ENCODE measurements around the gene FLT3LG.

FLT3LG gene

GRCh38 chr19:49513746-49514118 is 39.7 kb downstream of the FLT3LG start:
- Histone ChIP-seq H3K27ac (ENCODE audit: low read depth, low read length) (no peak overlapping the region), H3K4me2 (ENCODE audit: low read length) (peak overlapping the region; percentile 94), H3K9me3 (ENCODE audit: insufficient read depth, low read depth, low read length) (no peaks in the 10 kb centered on the region), H3K27me3 (ENCODE audit: insufficient read depth, low read length) (no peaks in the 10 kb centered on the region), H2BK12ac (ENCODE audit: low read length) (no peak overlapping the region), H3K23ac (ENCODE audit: low read length) (no peak overlapping the region), H2AK5ac (ENCODE audit: low read length) (no peak overlapping the region), H2BK120ac (ENCODE audit: insufficient read depth, low read length, poor library complexity) (no peak overlapping the region), H2BK5ac (ENCODE audit: low read depth, low read length, poor library complexity) (no peak overlapping the region), H3K14ac (ENCODE audit: low read length) (no peak overlapping the region), H4K12ac (ENCODE audit: low read depth, low read length) (no peak overlapping the region), H3K36me3 (ENCODE audit: control insufficient read depth in 1 of 2, insufficient read depth in 2 of 2, low read length in 2 of 2) (peaks cover 0 to 3% of the 10 kb centered on the region in 2 experiments), H3K79me2 (ENCODE audit: control insufficient read depth, insufficient read depth, low read length, poor library complexity) (no peaks in the 10 kb centered on the region), H3K79me1 (ENCODE audit: low read length) (peaks cover 7% of the 10 kb centered on the region), H3K18ac (ENCODE audit: low read length) (no peak overlapping the region), H4K91ac (ENCODE audit: low read depth, low read length) (no peak overlapping the region), H3K9ac (ENCODE audit: low read length) (no peak overlapping the region), H3K4me3 (ENCODE audit: low read depth, low read length) (no peak overlapping the region), H4K8ac (ENCODE audit: low read depth, low read length) (no peak overlapping the region), H2AFZ (ENCODE audit: insufficient read depth, low read length, poor library complexity) (no peak overlapping the region), H3K4ac (ENCODE audit: low read depth, low read length) (no peak overlapping the region), H3K4me1 (ENCODE audit: control insufficient read depth in 1 of 2, insufficient read depth in 2 of 2, low read length in 2 of 2) (peaks cover 8 to 10% of the 10 kb centered on the region in 2 experiments)
- WGBS (ENCODE audit: extremely low coverage, insufficient coverage, insufficient read length), result no CpG with 5 or more reads among the region's 12 CpGs
- peak; percentile 84 to 89 for DNase-seq

GRCh38 chr19:49514151-49514550 is 40.1 kb downstream of the FLT3LG start:
- H3K4ac ChIP-seq (ENCODE audit: low read depth, low read length), result no peak overlapping the region
- WGBS (ENCODE audit: extremely low coverage, insufficient coverage, insufficient read length), result no CpG with 5 or more reads among the region's 21 CpGs

DNA sequence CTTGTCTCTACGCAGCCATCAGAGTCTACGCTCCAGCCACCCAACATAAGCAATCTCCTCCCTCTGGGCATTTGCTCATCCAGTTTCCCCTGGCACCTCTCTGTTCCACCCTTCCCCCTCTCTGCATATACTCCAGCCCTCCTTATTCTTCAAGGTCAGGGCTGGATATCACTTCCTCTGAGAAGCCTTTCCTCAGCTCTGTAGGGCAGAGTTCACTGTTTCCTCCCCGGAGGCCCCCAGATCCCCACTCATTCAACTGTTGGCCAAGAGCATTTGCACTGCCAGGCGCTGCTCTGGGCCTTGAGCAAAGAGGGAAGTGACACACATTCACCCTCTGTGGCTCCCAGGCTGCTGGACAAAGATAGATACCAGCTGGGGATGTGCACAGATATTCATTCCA is 41.8 kb downstream of the FLT3LG start:
- DNase-seq, result peak; percentile 32 to 40
- H2BK5ac ChIP-seq (ENCODE audit: low read depth, low read length, poor library complexity), result no peak overlapping the region
- H2BK120ac ChIP-seq (ENCODE audit: insufficient read depth, low read length, poor library complexity), result no peak overlapping the region
- peaks cover 7% of the 10 kb centered on the region for H3K79me1 ChIP-seq (ENCODE audit: low read length)
- H3K23ac ChIP-seq (ENCODE audit: low read length), result no peak overlapping the region
- WGBS (ENCODE audit: extremely low coverage, insufficient coverage, insufficient read length), result no CpG with 5 or more reads among the region's 4 CpGs
- H3K27ac ChIP-seq (ENCODE audit: low read depth, low read length), result no peak overlapping the region
- H2AFZ ChIP-seq (ENCODE audit: insufficient read depth, low read length, poor library complexity), result no peak overlapping the region
- H3K18ac ChIP-seq (ENCODE audit: low read length), result no peak overlapping the region
- no peaks in the 10 kb centered on the region for H3K27me3 ChIP-seq (ENCODE audit: insufficient read depth, low read length)
- H4K8ac ChIP-seq (ENCODE audit: low read depth, low read length), result no peak overlapping the region
- H3K4me1 ChIP-seq (ENCODE audit: control insufficient read depth in 1 of 2, insufficient read depth in 2 of 2, low read length in 2 of 2), result peaks cover 8 to 10% of the 10 kb centered on the region in 2 experiments
- H3K4ac ChIP-seq (ENCODE audit: low read depth, low read length), result no peak overlapping the region
- H3K4me3 ChIP-seq (ENCODE audit: low read depth, low read length), result no peak overlapping the region
- no peak overlapping the region for H2AK5ac ChIP-seq (ENCODE audit: low read length)
- H3K9me3 ChIP-seq (ENCODE audit: insufficient read depth, low read depth, low read length), result no peaks in the 10 kb centered on the region
- H3K36me3 ChIP-seq (ENCODE audit: control insufficient read depth in 1 of 2, insufficient read depth in 2 of 2, low read length in 2 of 2), result peaks cover 0 to 3% of the 10 kb centered on the region in 2 experiments
- no peak overlapping the region for H3K4me2 ChIP-seq (ENCODE audit: low read length)
- no peak overlapping the region for H3K14ac ChIP-seq (ENCODE audit: low read length)
- no peak overlapping the region for H4K91ac ChIP-seq (ENCODE audit: low read depth, low read length)
- H3K9ac ChIP-seq (ENCODE audit: low read length), result no peak overlapping the region
- H3K79me2 ChIP-seq (ENCODE audit: control insufficient read depth, insufficient read depth, low read length, poor library complexity), result no peaks in the 10 kb centered on the region
- no peak overlapping the region for H4K12ac ChIP-seq (ENCODE audit: low read depth, low read length)
- H2BK12ac ChIP-seq (ENCODE audit: low read length), result no peak overlapping the region

More at GRCh38 chr19:49514151-49514550, 40.1 kb downstream of the FLT3LG start:
- peak overlapping the region; percentile 33 for H3K18ac ChIP-seq (ENCODE audit: low read length)
- no peak overlapping the region for H3K4me2 ChIP-seq (ENCODE audit: low read length)
- no peak overlapping the region for H4K91ac ChIP-seq (ENCODE audit: low read depth, low read length)
- no peak overlapping the region for H3K23ac ChIP-seq (ENCODE audit: low read length)
- H3K4me1 ChIP-seq (ENCODE audit: control insufficient read depth in 1 of 2, insufficient read depth in 2 of 2, low read length in 2 of 2), result peaks cover 8 to 10% of the 10 kb centered on the region in 2 experiments
- H3K79me1 ChIP-seq (ENCODE audit: low read length), result peaks cover 7% of the 10 kb centered on the region
- no peak overlapping the region for H2BK120ac ChIP-seq (ENCODE audit: insufficient read depth, low read length, poor library complexity)
- peak overlapping the region; percentile 31 for H4K12ac ChIP-seq (ENCODE audit: low read depth, low read length)
- no peak overlapping the region for H3K9ac ChIP-seq (ENCODE audit: low read length)
- H2BK5ac ChIP-seq (ENCODE audit: low read depth, low read length, poor library complexity), result peak overlapping the region; percentile 35
- H4K8ac ChIP-seq (ENCODE audit: low read depth, low read length), result no peak overlapping the region
- no peaks in the 10 kb centered on the region for H3K79me2 ChIP-seq (ENCODE audit: control insufficient read depth, insufficient read depth, low read length, poor library complexity)
- no peaks in the 10 kb centered on the region for H3K27me3 ChIP-seq (ENCODE audit: insufficient read depth, low read length)
- no peak overlapping the region for H3K14ac ChIP-seq (ENCODE audit: low read length)
- H2AFZ ChIP-seq (ENCODE audit: insufficient read depth, low read length, poor library complexity), result no peak overlapping the region
- H3K36me3 ChIP-seq (ENCODE audit: control insufficient read depth in 1 of 2, insufficient read depth in 2 of 2, low read length in 2 of 2), result peaks cover 0 to 3% of the 10 kb centered on the region in 2 experiments
- H3K9me3 ChIP-seq (ENCODE audit: insufficient read depth, low read depth, low read length), result no peaks in the 10 kb centered on the region
- no peak overlapping the region for H2BK12ac ChIP-seq (ENCODE audit: low read length)
- DNase-seq, result peak; percentile 34 to 55
- H3K4me3 ChIP-seq (ENCODE audit: low read depth, low read length), result no peak overlapping the region
- no peak overlapping the region for H3K27ac ChIP-seq (ENCODE audit: low read depth, low read length)
- H2AK5ac ChIP-seq (ENCODE audit: low read length), result peak overlapping the region; percentile 48

GRCh38 chr19:49518033-49518432 is 44.0 kb downstream of the FLT3LG start:
- Histone ChIP-seq H2AFZ (ENCODE audit: insufficient read depth, low read length, poor library complexity) (no peak overlapping the region), H3K36me3 (ENCODE audit: control insufficient read depth in 1 of 2, insufficient read depth in 2 of 2, low read length in 2 of 2) (peaks cover 0 to 3% of the 10 kb centered on the region in 2 experiments), H3K27ac (ENCODE audit: low read depth, low read length) (no peak overlapping the region), H3K27me3 (ENCODE audit: insufficient read depth, low read length) (no peaks in the 10 kb centered on the region), H4K8ac (ENCODE audit: low read depth, low read length) (no peak overlapping the region), H3K4me2 (ENCODE audit: low read length) (no peak overlapping the region), H3K4me1 (ENCODE audit: control insufficient read depth in 1 of 2, insufficient read depth in 2 of 2, low read length in 2 of 2) (peaks cover 8 to 10% of the 10 kb centered on the region in 2 experiments), H2BK120ac (ENCODE audit: insufficient read depth, low read length, poor library complexity) (no peak overlapping the region), H3K23ac (ENCODE audit: low read length) (no peak overlapping the region), H3K79me2 (ENCODE audit: control insufficient read depth, insufficient read depth, low read length, poor library complexity) (no peaks in the 10 kb centered on the region), H2BK5ac (ENCODE audit: low read depth, low read length, poor library complexity) (no peak overlapping the region), H2BK12ac (ENCODE audit: low read length) (no peak overlapping the region), H3K9ac (ENCODE audit: low read length) (no peak overlapping the region), H3K79me1 (ENCODE audit: low read length) (peaks cover 4% of the 10 kb centered on the region), H3K9me3 (ENCODE audit: insufficient read depth, low read depth, low read length) (no peaks in the 10 kb centered on the region), H3K14ac (ENCODE audit: low read length) (no peak overlapping the region), H4K91ac (ENCODE audit: low read depth, low read length) (no peak overlapping the region), H3K18ac (ENCODE audit: low read length) (no peak overlapping the region), H4K12ac (ENCODE audit: low read depth, low read length) (no peak overlapping the region), H2AK5ac (ENCODE audit: low read length) (no peak overlapping the region), H3K4ac (ENCODE audit: low read depth, low read length) (no peak overlapping the region), H3K4me3 (ENCODE audit: low read depth, low read length) (no peak overlapping the region)
- DNase-seq, result no peak
- no CpG with 5 or more reads among the region's 3 CpGs for WGBS (ENCODE audit: extremely low coverage, insufficient coverage, insufficient read length)
